Gastrocnemius medialis (tissue), 4 donors: ENCODE data around the gene BCL6B.
"Not testable (repeated sequence)": the region's sequence is repeated elsewhere in the genome, so short reads cannot be mapped to it uniquely, and the experiment has no call there.

ENCODE experiments used
- CTCF ChIP-seq, 5 experiments: fragments of 450-650 bp in 3 of 5; fragments of 200-600 bp in 2 of 5; sonication (generic) in 2 of 5; IDR thresholded peaks in 4 of 5; conservative IDR thresholded peaks in 1 of 5; 1 replicate in 4 of 5; 2 replicates in 1 of 5; pipeline ENCODE4 v1.5.1; 2016 to 2019; ENCODE audit warnings: antibody characterized with exemption in 5 of 5, mild to moderate bottlenecking in 3 of 5, moderate library complexity in 3 of 5
- POLR2A ChIP-seq, 2 donors: fragments of 450-650 bp; IDR thresholded peaks; one replicate each; pipeline ENCODE4 v1.6.1; 2017; ENCODE audit warnings: antibody characterized with exemption in 2 of 2, mild to moderate bottlenecking in 2 of 2, moderate library complexity in 2 of 2

- not testable (repeated sequence) for TF ChIP-seq CTCF (IDR thresholded peaks at IDR 0.05 in 4 of 5, conservative IDR thresholded peaks at IDR 0.05 in 1 of 5); POLR2A (IDR thresholded peaks at IDR 0.05)
Measured at GRCh38 chr17:6993613-6994056, 29.2 kb upstream of the BCL6B start.
